Natural killer cell treated with Interleukin-12 subunit alpha and Interleukin-12 subunit beta and Interleukin-15 and Interleukin-18, amount 100 ng/mL, for 72 hours (primary cell): ENCODE results near the gene PPHLN1. TPM values are rescaled to one million over a fixed set of nuclear protein-coding genes. Genes with fewer than 3 reads are reported as not detected.

Experiments used
- total RNA-seq, 2 donors: library from RNA; stranded (reverse); gene quantifications; one replicate each; pipeline ENCODE4 v1.2.3, GENCODE V29; 2022

PPHLN1 gene
- total RNA-seq, 2 donors from 2014 or later: 85.0 to 90.1 TPM

Other genes with a start within 250 kb of the PPHLN1 start
- 10 to 100 TPM; 10.3 to 12.2 TPM for gene GXYLT1, start 181.3 kb upstream of the PPHLN1 start, total RNA-seq
- gene YAF2, start 87.9 kb upstream of the PPHLN1 start, total RNA-seq: 10 to 100 TPM; 53.4 to 60.8 TPM
- gene ZCRB1, start 73 bp upstream of the PPHLN1 start, total RNA-seq: 10 to 100 TPM; 50.6 to 60.8 TPM